NCI-H187 (cell line): ENCODE measurements around the gene CACNA1D.
"Not testable (repeated sequence)": the region's sequence is repeated elsewhere in the genome, so short reads cannot be mapped to it uniquely, and the experiment has no call there.

Source experiments
- DNase-seq, 2 experiments: peaks; one replicate each; lab custom pipeline; 2025; lab: John Stamatoyannopoulos, UW

The CACNA1D gene

GRCh38 chr3:53526704-53527055 lies 32.3 kb downstream of the CACNA1D start:
- no peak for DNase-seq

DNA sequence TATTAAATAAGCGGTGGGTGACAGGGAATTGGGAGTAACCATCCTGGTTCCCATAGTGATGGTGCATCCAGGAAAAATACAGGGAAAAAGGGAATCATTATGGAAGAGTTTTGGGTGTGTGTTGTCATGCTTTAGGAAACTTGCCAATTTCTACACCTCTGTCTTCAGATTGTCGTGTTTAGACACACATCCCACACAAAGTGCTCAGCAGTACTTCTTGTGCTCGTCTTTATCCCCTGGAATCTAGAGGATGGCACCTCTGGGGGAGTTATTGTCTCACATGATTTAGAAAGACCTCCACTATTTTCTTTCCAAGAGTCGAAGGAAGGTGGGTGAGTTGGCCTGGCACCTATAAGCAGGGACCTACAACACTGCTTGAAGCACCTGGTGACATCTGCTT lies 35.8 kb downstream of the CACNA1D start:
- DNase-seq = no peak

- DNase-seq = no peak
Measured at GRCh38 chr3:53531749-53532148, 37.3 kb downstream of the CACNA1D start.

- DNase-seq = no peak
Measured at GRCh38 chr3:53533472-53533871, 39.1 kb downstream of the CACNA1D start.

GRCh38 chr3:53534216-53534615 lies 39.8 kb downstream of the CACNA1D start:
- DNase-seq = no peak

DNA sequence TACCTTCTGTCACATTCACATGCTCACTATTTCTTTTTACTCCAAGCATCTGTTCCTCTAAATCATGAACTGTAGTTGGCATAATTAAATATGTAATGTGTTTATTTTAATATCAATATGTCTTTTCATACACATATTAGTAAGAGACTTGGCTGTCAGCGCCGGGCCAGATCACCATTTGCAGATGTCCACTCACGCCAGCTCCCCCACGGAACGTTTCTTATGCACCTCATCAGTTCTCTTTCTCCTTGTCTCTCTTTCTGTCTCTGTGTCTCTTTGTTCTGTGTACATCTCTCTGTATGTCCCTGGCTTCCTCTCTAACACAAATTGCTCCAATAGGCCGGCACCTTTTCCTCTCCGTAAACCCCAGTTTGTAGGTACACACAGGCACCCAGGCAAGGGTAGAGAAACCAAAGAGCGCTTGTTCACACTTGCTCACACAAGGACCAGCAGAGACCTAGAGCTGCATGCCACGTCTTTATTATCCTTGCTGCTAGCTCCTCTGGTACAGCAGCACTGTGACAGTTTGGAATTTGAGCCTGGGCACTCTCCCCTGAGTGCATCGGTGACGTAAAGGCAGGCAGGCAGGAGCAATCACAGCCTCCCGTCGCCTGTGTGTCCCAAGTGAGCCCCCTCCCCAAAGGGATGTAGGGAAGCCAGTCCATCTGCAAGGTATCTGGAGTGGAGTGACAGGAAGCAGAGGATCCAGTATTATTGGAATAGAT lies 40.4 kb downstream of the CACNA1D start:
- DNase-seq = no peak

- no peak for DNase-seq
Measured at GRCh38 chr3:53536282-53536681, 41.9 kb downstream of the CACNA1D start.

GRCh38 chr3:53544357-53544756 lies 49.9 kb downstream of the CACNA1D start:
- DNase-seq = no peak

DNA sequence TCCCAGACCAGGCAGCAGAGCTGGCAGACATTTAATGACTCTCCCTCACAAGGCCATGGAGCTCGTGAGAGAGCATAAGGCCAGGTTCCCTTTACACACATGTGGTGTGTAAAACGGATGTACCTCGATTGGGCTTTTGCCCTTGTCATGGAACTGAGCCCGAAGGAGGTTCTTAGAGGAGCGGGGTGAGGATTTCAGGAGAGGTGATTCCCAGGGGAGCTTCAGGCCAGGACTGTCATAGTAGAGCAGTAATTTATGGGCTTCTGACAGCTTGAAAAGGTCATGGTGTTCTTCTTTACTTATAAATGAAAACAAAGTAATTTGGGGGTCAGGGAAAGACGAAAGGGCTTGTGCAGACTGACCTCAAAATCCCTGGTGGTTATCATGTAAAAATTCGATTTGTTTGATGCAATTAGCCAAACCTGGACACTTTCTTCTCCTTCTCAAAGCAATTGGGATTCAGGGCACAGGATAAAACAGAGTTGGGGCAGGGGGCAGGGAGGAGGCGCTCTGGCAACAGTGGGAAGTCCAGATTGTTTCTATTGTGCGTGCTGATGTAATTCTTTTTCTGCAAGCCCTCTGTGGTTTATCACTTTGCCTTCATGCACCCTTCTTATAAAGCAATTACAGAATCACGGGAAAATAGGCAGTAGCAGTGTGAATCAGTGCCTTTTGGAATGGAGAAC lies 51.0 kb downstream of the CACNA1D start:
- DNase-seq = no peak

DNA sequence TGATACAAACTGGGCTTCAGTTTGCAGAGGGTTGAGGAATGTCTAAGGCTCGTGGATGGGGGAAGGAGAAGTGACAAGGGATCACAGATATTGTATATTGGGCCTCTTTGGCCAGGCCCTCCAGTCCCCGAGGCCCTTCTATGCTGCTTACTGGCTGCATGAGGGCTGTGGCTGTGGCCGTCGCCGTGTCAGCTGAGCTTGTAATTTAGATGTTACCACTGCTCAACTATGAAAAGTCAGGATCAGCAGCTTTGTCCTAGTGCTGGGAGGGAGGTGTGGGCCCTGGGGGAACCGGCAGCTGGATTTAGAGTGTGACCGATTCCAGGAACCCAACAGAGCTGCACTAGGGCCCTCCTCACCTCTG lies 51.6 kb downstream of the CACNA1D start:
- no peak for DNase-seq

DNA sequence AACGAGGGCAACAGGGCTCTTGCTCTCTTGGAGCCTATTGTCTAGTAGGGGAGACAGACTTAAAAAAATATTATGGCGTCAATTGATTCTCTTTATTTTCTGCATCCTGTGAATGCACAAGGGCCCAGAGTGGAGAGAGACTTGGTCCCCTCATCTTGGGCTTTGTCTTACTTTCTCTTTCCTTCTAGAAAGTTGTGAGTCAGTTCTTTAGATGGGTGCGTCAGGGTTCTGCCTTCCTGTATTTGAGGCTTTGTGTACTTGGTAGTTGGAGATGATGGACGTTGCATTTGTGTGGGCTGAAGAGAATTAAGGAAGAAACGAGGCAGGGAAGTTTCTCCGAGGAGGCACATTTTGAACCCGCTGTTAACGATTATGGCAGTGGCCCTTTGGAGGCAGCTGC lies 52.9 kb downstream of the CACNA1D start:
- no peak for DNase-seq

DNA sequence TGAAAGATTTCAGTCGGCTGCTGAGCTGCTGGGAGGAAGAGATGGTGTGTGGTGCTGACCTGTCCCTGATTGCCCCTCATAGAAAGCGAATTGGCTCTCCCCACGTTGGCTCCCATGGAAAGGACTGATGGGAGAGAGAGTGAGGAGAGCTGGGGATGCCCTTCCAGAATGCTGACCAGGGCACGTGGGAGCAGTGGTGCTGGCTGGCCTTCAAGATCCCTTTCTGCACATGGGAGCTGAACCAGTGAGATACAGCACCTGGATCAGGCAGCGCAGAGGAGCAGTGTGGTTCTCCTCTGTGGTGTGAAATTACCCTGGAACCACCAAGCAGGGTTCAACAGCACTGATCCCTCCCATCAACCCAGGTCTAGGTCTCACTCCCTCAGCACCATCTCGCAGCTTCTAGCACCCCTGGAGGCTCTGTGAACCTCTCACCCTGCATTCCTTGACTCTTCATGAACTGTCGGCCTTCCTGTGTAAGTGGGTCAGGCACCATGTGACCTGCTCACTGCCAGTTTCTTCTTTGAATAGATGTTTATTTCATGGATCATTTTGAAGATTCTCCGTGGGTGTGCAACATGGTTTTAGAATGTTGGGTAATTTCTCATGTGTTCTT lies 55.7 kb downstream of the CACNA1D start:
- no peak for DNase-seq

- no peak for DNase-seq
Measured at GRCh38 chr3:53551324-53551723, 56.9 kb downstream of the CACNA1D start.

DNA sequence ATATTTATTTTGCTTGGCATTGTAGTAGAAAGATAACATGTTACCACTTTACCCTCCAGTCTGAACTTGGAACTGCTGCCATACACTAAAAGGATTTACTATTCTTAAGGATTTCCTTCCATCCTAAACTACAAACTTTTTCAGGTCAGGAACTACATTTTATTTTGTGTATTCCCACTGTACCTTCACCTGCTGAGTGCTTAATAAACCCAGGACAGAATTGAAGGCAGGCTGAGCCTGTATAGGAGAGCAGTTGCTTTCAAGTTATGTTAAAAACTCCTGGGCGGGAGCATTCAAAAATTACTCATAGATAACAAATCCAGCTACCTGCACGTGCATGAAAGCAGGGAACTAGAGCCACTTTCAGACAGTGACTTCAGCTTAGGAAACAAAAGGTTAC lies 58.3 kb downstream of the CACNA1D start:
- DNase-seq = no peak

GRCh38 chr3:53553200-53553599 lies 58.8 kb downstream of the CACNA1D start:
- no peak for DNase-seq

DNA sequence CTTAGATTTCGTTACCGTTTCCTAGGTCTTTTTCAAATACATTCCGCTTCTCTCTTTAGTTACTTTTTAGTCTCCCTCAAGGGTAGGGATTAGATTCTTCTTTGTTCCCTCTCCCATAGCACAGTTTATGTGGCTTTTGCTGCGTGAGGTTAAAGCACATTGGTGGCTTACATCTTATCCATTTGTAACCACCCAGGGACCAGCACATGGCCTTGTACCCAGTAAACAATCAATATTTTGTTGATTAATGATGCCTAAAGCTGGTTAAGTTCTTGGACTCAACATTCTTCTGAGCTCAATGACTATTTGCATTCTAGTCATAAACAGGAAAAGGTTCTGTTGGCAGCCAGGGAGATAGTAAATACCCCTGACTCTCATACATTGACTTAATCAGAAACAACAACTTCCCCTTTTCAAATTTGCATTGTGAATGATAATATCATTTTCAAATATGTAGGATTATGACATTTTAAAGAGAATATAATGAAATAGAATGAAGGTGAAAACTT lies 60.2 kb downstream of the CACNA1D start:
- no peak for DNase-seq

DNA sequence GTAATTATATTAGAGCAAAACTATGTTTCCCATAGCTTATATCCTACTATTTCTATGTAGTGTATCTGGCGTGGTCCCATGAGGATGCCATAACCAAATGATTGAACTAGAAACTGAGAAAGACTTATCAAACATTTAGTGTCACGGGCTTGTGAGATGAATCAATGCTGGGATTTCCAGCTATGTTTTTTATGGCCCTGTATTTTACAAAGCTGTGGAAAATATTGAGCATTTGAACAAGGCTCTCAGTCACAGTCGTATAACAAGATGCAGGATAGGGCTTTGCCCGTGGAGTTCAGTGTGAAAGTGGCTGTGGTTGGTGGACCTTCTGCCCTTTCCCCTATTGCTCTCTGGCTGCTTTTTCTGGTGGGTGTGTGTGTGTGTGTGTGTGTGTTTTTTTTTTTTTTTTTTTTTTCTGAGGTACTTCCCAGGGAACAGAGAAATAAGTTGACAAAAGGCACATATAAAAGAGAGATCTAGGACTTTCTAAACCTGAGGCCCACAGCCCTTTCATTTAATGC lies 60.7 kb downstream of the CACNA1D start:
- DNase-seq = no peak

DNA sequence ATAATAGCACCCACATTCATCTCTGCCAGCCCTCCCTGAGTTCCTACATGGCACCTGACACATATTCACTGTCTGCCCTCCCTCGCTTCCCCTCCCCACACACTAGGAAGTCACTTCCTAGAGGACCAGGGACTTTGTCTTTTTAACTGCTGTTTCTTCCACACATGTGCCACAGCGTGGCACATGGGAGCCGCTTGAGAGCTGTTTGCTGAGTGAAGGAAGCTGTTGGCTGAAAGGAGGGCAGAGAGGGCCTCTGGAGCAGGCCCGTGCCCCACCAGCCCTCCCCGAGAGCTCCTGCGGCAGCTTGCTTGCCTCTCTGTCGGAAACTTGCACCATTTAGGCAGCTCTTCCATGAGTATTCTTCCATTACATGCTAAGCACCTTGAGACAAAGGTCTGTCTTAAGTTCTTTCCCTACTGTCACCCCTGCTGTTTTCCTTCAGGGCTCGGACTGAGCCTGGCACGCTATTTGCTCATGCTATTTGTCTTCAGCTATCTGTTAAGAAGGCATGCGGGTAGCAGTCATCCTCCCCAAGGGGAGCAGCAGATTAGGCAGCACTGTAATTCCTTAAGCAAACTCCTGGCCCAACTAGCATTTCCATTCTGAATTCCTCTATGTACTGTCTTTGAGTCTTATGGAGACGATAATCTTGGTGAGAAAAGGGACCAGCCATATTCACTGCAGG lies 72.2 kb downstream of the CACNA1D start:
- no peak for DNase-seq

DNA sequence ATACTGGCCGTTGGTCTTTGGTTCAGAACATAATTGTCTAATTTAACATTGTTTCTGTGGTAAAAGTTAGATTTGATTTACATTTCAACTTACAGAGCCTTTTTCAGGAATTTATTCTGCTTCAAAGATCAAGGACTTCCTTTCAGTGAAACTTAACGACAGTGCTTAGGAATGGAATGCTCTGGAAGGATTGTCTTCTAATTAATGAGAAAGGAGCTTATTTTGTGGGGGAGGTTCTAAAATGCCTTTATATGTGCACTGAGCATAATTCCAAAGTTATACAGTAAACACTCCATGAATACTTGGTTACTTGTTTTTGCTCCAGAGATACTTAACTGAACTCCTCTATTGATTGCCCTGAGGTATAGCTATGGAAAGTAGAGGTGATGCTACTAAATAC lies 75.7 kb downstream of the CACNA1D start:
- DNase-seq = no peak

DNA sequence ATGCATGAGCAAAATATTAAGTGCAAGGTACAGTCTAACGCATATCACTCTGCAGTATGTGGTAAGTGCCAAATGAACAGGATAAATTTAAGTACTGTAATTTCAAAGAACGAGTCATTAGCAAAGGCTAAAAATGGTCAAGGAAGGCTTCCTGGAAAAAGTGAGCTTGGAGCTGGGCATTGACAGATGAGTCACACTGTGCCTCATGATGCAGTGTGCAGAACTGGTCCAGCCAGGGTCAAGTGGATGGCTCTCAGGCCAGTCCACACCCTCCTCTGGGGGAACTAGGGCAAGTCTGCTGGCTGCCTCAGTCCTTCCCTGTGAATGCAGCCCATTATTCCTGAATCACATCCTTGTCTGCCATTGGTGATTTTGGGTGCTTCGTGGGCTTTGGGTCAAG lies 76.3 kb downstream of the CACNA1D start:
- DNase-seq = no peak

GRCh38 chr3:53571264-53571663 lies 76.9 kb downstream of the CACNA1D start:
- DNase-seq = no peak

- DNase-seq = not testable (repeated sequence)
Measured at GRCh38 chr3:53572184-53572583, 77.8 kb downstream of the CACNA1D start.

GRCh38 chr3:53577506-53577905 lies 83.1 kb downstream of the CACNA1D start:
- DNase-seq = no peak
